Liver (tissue), 9 donors: ENCODE data around the gene ST3GAL4. TPM values are rescaled to one million over a fixed set of nuclear protein-coding genes. Genes with fewer than 3 reads are reported as not detected.
"Not testable (repeated sequence)": the region's sequence is repeated elsewhere in the genome, so short reads cannot be mapped to it uniquely, and the experiment has no call there.

ENCODE experiments used
- DNase-seq: peaks from one replicate; pipeline ENCODE4 v3.0.0-alpha.2; 2017; ENCODE audit warnings: low spot score
- H3K27ac ChIP-seq, 2 donors: one replicate each; pipeline ENCODE4 v1.7.0; 2013; ENCODE audit warnings: inconsistent platforms in 2 of 2, low read length in 2 of 2, control low read depth in 1 of 2, low read depth in 1 of 2, mild to moderate bottlenecking in 1 of 2
- H3K27me3 ChIP-seq, 4 donors: one replicate each; pipeline versions ENCODE4 v1.6.1 to v1.7.0; 2013; ENCODE audit warnings: low read length in 3 of 4, inconsistent platforms in 1 of 4, mild to moderate bottlenecking in 1 of 4, moderate library complexity in 1 of 4; ENCODE audit not compliant: control insufficient read depth in 4 of 4, insufficient read depth in 4 of 4
- H3K36me3 ChIP-seq, 4 donors: one replicate each; pipeline versions ENCODE4 v1.6.1 to v1.7.0; 2013; ENCODE audit warnings: low read length in 3 of 4, mild to moderate bottlenecking in 3 of 4, low read depth in 1 of 4, moderate library complexity in 1 of 4; ENCODE audit not compliant: control insufficient read depth in 4 of 4, insufficient read depth in 3 of 4
- H3K4me1 ChIP-seq, 4 donors: one replicate each; pipeline versions ENCODE4 v1.6.1 to v1.7.0; 2013; ENCODE audit warnings: low read length in 3 of 4, mild to moderate bottlenecking in 3 of 4, moderate library complexity in 1 of 4; ENCODE audit not compliant: control insufficient read depth in 4 of 4, insufficient read depth in 4 of 4
- H3K4me3 ChIP-seq, 3 donors: one replicate each; pipeline versions ENCODE4 v1.6.1 to v1.7.0; 2013; ENCODE audit warnings: low read length in 3 of 3, control low read depth in 1 of 3, low read depth in 1 of 3, mild to moderate bottlenecking in 1 of 3
- H3K9ac ChIP-seq, 2 donors: one replicate each; pipeline ENCODE4 v1.7.0; 2013; ENCODE audit warnings: low read length in 2 of 2, mild to moderate bottlenecking in 2 of 2, moderate library complexity in 2 of 2, control low read depth in 1 of 2, low read depth in 1 of 2
- H3K9me3 ChIP-seq, 4 donors: one replicate each; pipeline versions ENCODE4 v1.6.1 to v1.7.0; 2013; ENCODE audit warnings: low read length in 3 of 4; ENCODE audit not compliant: control insufficient read depth in 4 of 4
- CTCF ChIP-seq: fragments of 150-350 bp; IDR thresholded peaks from 2 replicates; pipeline ENCODE4 v1.5.1; 2017; ENCODE audit warnings: improper control_type of control experiment, low read depth, low read length; ENCODE audit not compliant: missing input control
- EGR1 ChIP-seq, 2 donors: IDR thresholded peaks; 2 replicates each; pipeline ENCODE4 v1.6.1; 2016 to 2018; ENCODE audit warnings: antibody characterized with exemption in 2 of 2, low read depth in 2 of 2
- FOXA1 ChIP-seq: IDR thresholded peaks from 2 replicates; pipeline ENCODE4 v1.6.1; 2016; ENCODE audit warnings: antibody characterized with exemption
- HNF4G ChIP-seq: IDR thresholded peaks from 2 replicates; pipeline ENCODE4 v1.6.1; 2016; ENCODE audit warnings: antibody characterized with exemption
- JUND ChIP-seq, 2 donors: IDR thresholded peaks; 2 replicates each; pipeline ENCODE4 v1.6.1; 2016; ENCODE audit warnings: antibody characterized with exemption in 2 of 2
- NR2F2 ChIP-seq: IDR thresholded peaks from 2 replicates; pipeline ENCODE4 v1.6.1; 2016; ENCODE audit warnings: antibody characterized with exemption
- SP1 ChIP-seq: IDR thresholded peaks from 2 replicates; pipeline ENCODE4 v1.6.1; 2018; ENCODE audit warnings: antibody characterized with exemption, mild to moderate bottlenecking
- TAF1 ChIP-seq: conservative IDR thresholded peaks from 2 replicates; pipeline ENCODE4 v1.6.1; 2016; ENCODE audit warnings: antibody characterized with exemption, mild to moderate bottlenecking
- YY1 ChIP-seq: IDR thresholded peaks from 2 replicates; pipeline ENCODE4 v1.6.1; 2016; ENCODE audit warnings: antibody characterized with exemption, mild to moderate bottlenecking
- WGBS: extraction: QIAGEN DNeasy Blood & Tissue Kit; methylation state at CpG from one replicate; pipeline ENCODE4 v1.1.7; 2013; 5-methylcytosine and 5-hydroxymethylcytosine counted together
- polyA plus RNA-seq, 2 donors: library from polyadenylated mRNA; stranded (reverse) in 1 of 2; unstranded in 1 of 2; fragments of 200-250 nt in 1 of 2; fragments of >200 nt in 1 of 2; fragmentation: Nextera tagmentation in 1 of 2; extraction: Ambion mirVana in 1 of 2; gene quantifications; one replicate each; pipeline versions ENCODE4 v1.2.1 to v1.2.3, GENCODE V29; 2013 to 2015
- total RNA-seq, 2 donors: library from RNA; depleted of rRNA; stranded (reverse); fragments of >200 nt; gene quantifications; one replicate each; pipeline ENCODE4 v1.2.3, GENCODE V29; 2014
- donor health status: healthy.
- donor health status: healthy.
- donor health status: healthy.
- donor health status: healthy.
- donor health status: healthy.

ST3GAL4 gene
- total and polyA plus RNA-seq, 4 donors: 4.5 to 18.4 (median 10.6) TPM

GRCh38 chr11:126392633-126393013 lies 37.1 kb downstream of the ST3GAL4 start:
- no peak overlapping the region for H3K27ac ChIP-seq

GRCh38 chr11:126393143-126393542 lies 37.7 kb downstream of the ST3GAL4 start:
- no peak overlapping the region for H3K27ac ChIP-seq
- no peak overlapping the region for H3K4me3 ChIP-seq
- no peak overlapping the region for H3K9ac ChIP-seq
- peaks cover 0 to 4% (median 0%) of the 10 kb centered on the region in 4 donors for H3K4me1 ChIP-seq
- 95% methylated on average over 5 of the region's 5 CpGs for WGBS
- TF ChIP-seq NR2F2: no peak
- TF ChIP-seq SP1: no peak
- H3K36me3 ChIP-seq: no peaks in the 10 kb centered on the region
- H3K27me3 ChIP-seq: no peaks in the 10 kb centered on the region
- H3K9me3 ChIP-seq: no peaks in the 10 kb centered on the region
- DNase-seq: no peak

More at GRCh38 chr11:126392633-126393013, 37.1 kb downstream of the ST3GAL4 start:
- TF ChIP-seq SP1: no peak
- no peak for DNase-seq
- Histone ChIP-seq H3K4me3 (no peak overlapping the region), H3K27me3 (no peaks in the 10 kb centered on the region), H3K9ac (no peak overlapping the region), H3K9me3 (no peaks in the 10 kb centered on the region), H3K36me3 (no peaks in the 10 kb centered on the region), H3K4me1 (peaks cover 0 to 4% (median 0%) of the 10 kb centered on the region in 4 donors)
- WGBS: 59% methylated on average over 4 of the region's 4 CpGs

- Histone ChIP-seq H3K36me3 (no peaks in the 10 kb centered on the region), H3K4me1 (peaks cover 0 to 4% (median 0%) of the 10 kb centered on the region in 4 donors), H3K4me3 (no peak overlapping the region), H3K27me3 (no peaks in the 10 kb centered on the region), H3K9ac (no peak overlapping the region), H3K9me3 (no peaks in the 10 kb centered on the region), H3K27ac (no peak overlapping the region)
- TF ChIP-seq SP1 (no peak), NR2F2 (no peak), YY1 (no peak), HNF4G (no peak), EGR1 (IDR thresholded peaks at IDR 0.05; ENCODE audit: low read depth in 2 of 2) (no peak), FOXA1 (no peak), CTCF (no peak), TAF1 (no peak), JUND (IDR thresholded peaks at IDR 0.05) (no peak)
- WGBS: 96% methylated on average over 3 of the region's 3 CpGs
- no peak for DNase-seq
Observed at GRCh38 chr11:126394036-126394435, 38.5 kb downstream of the ST3GAL4 start.

DNA sequence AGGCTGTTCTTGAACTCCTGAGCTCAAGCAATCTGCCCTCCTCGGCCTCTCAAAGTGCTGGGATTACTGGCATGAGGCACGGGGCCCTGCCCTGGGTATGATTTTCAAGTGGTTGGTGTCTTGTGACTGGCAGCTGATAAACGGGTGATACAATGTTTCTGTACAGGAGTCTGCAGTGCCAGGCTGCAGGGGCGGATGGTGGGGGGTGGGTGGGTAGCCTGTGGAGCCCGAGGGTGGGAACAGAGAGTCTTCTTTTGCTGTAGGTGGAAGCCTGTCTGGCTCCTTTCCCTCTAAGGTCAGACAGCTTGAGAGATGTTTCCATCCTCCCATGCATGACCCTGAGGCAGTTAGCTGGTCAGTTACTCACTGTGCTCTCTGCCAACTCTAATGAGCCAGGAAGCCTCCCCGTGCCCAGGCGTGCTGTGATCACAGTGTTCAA lies 39.2 kb downstream of the ST3GAL4 start:
- WGBS: 86% methylated on average over 6 of the region's 7 CpGs
- H3K27me3 ChIP-seq, H3K36me3 ChIP-seq, H3K27ac ChIP-seq, H3K4me3 ChIP-seq, H3K9ac ChIP-seq, H3K9me3 ChIP-seq, DNase-seq, H3K4me1 ChIP-seq: not testable (repeated sequence)

DNA sequence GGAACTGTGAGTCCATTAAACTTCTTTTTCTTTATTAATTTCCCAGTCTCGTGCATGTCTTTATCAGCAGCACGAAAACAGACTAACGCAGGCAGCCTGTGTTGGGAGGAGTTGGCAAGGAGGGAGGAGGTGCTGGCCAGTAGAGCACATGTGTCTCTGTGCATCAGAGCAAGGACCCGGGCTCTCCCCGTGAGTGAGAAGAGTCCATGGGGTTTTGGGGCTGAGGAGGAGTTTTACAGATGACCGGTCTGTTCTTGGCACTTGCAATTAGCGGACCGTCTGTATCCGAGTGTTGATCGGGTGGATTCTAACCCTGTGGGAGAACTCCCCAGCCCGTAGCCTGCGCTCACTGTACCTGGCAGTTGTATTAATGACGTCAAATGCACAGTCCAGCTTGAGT lies 40.3 kb downstream of the ST3GAL4 start:
- not testable (repeated sequence) for H3K27ac ChIP-seq, H3K9me3 ChIP-seq, H3K27me3 ChIP-seq, DNase-seq, H3K4me1 ChIP-seq, H3K9ac ChIP-seq, H3K36me3 ChIP-seq, H3K4me3 ChIP-seq
- 92% methylated on average over 9 of the region's 13 CpGs for WGBS

DNA sequence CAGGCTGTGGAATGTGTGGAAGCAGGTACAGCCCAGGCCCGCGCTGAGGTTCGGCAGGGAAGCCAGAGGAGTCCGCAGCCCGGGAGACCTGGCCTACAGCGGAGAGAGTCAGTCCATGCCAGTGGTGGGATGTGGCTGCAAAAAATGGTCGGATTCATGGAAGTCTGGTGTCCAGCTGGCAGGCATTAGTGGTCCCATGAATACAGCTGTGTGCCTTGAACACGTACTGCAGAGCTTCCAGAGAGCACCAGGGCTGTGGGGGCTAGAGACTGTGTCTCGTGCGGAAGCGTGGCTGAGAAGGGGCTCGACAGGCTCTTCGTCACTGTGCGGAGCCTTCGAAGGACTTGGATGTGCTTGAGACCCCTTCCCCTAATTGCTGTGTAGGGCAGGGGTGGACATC lies 40.8 kb downstream of the ST3GAL4 start:
- DNase-seq, H3K27ac ChIP-seq, H3K9ac ChIP-seq, H3K36me3 ChIP-seq, H3K9me3 ChIP-seq, H3K4me3 ChIP-seq, H3K4me1 ChIP-seq, H3K27me3 ChIP-seq: not testable (repeated sequence)
- WGBS: 97% methylated on average over 15 of the region's 15 CpGs
